ENCODE measurements around the gene R3HDM2.

DNA sequence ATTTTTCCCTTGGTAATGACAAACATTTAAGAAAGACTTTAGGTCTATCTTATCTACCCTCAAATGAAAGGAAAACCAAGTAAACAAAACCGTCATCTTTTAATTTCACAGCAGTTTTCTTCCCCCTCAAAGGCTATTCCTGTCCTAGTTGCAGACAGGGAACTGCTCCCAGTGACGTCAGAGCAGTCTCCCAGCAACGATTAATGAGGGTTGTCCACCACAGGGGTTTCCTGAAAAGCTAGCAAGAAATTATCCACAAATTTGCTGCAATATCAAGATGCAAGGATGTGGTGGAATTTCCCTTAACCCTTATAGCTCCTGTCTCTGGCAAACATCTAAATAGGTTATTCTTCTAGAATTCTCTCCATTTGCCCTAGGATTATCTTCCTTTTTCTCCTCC lies 90.7 kb downstream of the R3HDM2 start:
- TF ChIP-seq, protein P1, sequence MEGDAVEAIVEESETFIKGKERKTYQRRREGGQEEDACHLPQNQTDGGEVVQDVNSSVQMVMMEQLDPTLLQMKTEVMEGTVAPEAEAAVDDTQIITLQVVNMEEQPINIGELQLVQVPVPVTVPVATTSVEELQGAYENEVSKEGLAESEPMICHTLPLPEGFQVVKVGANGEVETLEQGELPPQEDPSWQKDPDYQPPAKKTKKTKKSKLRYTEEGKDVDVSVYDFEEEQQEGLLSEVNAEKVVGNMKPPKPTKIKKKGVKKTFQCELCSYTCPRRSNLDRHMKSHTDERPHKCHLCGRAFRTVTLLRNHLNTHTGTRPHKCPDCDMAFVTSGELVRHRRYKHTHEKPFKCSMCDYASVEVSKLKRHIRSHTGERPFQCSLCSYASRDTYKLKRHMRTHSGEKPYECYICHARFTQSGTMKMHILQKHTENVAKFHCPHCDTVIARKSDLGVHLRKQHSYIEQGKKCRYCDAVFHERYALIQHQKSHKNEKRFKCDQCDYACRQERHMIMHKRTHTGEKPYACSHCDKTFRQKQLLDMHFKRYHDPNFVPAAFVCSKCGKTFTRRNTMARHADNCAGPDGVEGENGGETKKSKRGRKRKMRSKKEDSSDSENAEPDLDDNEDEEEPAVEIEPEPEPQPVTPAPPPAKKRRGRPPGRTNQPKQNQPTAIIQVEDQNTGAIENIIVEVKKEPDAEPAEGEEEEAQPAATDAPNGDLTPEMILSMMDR (IDR thresholded peaks at IDR 0.05): no peak
- no peak for TF ChIP-seq EZH2 (IDR thresholded peaks at IDR 0.05; ENCODE audit: borderline replicate concordance, insufficient read depth, low read depth, low read length, poor library complexity, severe bottlenecking)

Measured in B cell (primary cell).